Measurements from ENCODE around the gene DNAI4.

The DNAI4 gene

DNA sequence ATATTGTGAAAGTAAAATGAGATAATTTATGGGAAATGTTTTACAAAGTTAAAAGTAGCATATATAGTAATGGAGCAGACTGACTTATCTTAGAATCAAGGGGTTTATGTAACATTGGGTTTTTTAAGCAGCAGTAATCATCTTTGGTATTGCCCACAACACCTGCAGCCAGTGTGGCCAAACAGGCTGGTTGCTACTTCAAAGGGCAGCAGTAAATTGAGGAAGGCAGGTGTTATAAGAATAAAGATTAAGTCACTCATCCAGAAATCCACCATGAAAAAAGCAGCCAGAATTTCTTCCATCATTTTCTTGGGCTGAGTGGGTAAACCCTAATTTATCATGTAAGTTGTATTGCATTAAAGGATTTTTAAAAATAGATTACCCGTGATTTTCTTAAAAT, 155.7 kb downstream of the DNAI4 start (continued):
- TF ChIP-seq, protein P1, sequence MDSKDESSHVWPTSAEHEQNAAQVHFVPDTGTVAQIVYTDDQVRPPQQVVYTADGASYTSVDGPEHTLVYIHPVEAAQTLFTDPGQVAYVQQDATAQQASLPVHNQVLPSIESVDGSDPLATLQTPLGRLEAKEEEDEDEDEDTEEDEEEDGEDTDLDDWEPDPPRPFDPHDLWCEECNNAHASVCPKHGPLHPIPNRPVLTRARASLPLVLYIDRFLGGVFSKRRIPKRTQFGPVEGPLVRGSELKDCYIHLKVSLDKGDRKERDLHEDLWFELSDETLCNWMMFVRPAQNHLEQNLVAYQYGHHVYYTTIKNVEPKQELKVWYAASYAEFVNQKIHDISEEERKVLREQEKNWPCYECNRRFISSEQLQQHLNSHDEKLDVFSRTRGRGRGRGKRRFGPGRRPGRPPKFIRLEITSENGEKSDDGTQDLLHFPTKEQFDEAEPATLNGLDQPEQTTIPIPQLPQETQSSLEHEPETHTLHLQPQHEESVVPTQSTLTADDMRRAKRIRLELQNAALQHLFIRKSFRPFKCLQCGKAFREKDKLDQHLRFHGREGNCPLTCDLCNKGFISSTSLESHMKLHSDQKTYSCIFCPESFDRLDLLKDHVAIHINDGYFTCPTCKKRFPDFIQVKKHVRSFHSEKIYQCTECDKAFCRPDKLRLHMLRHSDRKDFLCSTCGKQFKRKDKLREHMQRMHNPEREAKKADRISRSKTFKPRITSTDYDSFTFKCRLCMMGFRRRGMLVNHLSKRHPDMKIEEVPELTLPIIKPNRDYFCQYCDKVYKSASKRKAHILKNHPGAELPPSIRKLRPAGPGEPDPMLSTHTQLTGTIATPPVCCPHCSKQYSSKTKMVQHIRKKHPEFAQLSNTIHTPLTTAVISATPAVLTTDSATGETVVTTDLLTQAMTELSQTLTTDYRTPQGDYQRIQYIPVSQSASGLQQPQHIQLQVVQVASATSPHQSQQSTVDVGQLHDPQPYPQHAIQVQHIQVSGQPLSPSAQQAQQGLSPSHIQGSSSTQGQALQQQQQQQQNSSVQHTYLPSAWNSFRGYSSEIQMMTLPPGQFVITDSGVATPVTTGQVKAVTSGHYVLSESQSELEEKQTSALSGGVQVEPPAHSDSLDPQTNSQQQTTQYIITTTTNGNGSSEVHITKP (tag by site-specific recombination; IDR thresholded peaks at IDR 0.05), result no peak
- TF ChIP-seq ZNF521 (tag by site-specific recombination; IDR thresholded peaks at IDR 0.05), result no peak
- TF ChIP-seq ZNF23 (tag by site-specific recombination; IDR thresholded peaks at IDR 0.05; ENCODE audit: borderline replicate concordance), result no peak
- TF ChIP-seq, protein P2, sequence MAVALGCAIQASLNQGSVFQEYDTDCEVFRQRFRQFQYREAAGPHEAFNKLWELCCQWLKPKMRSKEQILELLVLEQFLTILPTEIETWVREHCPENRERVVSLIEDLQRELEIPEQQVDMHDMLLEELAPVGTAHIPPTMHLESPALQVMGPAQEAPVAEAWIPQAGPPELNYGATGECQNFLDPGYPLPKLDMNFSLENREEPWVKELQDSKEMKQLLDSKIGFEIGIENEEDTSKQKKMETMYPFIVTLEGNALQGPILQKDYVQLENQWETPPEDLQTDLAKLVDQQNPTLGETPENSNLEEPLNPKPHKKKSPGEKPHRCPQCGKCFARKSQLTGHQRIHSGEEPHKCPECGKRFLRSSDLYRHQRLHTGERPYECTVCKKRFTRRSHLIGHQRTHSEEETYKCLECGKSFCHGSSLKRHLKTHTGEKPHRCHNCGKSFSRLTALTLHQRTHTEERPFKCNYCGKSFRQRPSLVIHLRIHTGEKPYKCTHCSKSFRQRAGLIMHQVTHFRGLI (tag by site-specific recombination; IDR thresholded peaks at IDR 0.05), result no peak

DNA sequence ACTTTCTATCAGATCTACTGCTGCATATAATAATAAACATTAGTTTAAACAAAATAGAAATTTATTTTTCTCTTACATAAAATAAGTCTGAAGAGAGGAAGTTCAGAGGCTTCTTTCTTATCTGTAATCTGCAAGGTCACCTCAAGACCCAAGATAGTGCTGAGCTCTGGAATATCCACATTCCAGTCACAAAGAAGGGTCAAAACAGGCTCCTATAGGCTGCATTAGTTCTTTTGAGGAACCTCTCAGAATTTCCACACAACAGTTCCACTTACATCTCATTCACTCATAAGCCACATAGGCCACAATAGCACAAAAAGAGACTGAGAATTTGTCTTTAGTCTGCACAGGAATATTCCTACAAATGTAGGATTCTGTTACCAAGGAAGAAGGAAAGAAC, 157.0 kb downstream of the DNAI4 start:
- Histone ChIP-seq H3K36me3 (ENCODE audit: control insufficient read depth in 2 of 2, insufficient read depth in 1 of 2, low read length in 2 of 2) (no peaks in the 10 kb centered on the region), H3K27ac (ENCODE audit: extremely low read depth, low read depth, low read length) (no peak overlapping the region), H3K9me3 (ENCODE audit: control insufficient read depth, insufficient read depth, low read depth, low read length) (no peaks in the 10 kb centered on the region), H3K4me1 (ENCODE audit: control insufficient read depth, insufficient read depth, low read length) (no peaks in the 10 kb centered on the region), H3K4me3 (ENCODE audit: low read depth, low read length) (no peak overlapping the region)
- ChIA-PET POLR2A (no interaction called here), CTCF (interaction anchor here (0.6 to 6.6 kb wide), 4 partner anchors 202 to 462 kb away, joined by 3 to 64 read pairs (median 28); no protein-coding TSS in a partner anchor)
- TF ChIP-seq KLF1 (tag by site-specific recombination; IDR thresholded peaks at IDR 0.05) (no peak), ZNF155 (tag by site-specific recombination; IDR thresholded peaks at IDR 0.05) (no peak), ZNF391 (tag by site-specific recombination; IDR thresholded peaks at IDR 0.05; ENCODE audit: borderline replicate concordance, low read depth) (no peak), ZNF121 (tag by site-specific recombination; IDR thresholded peaks at IDR 0.05) (no peak), SALL2 (tag by site-specific recombination; IDR thresholded peaks at IDR 0.05; ENCODE audit: borderline replicate concordance) (no peak), ZFP3 (tag by site-specific recombination; IDR thresholded peaks at IDR 0.05; ENCODE audit: low read depth) (no peak), ZNF366 (tag by site-specific recombination; conservative IDR thresholded peaks at IDR 0.05) (no peak), TCF7L2 (IDR thresholded peaks at IDR 0.05; ENCODE audit: borderline replicate concordance, low read depth, low read length) (no peak), ZNF221 (tag by site-specific recombination; IDR thresholded peaks at IDR 0.05; ENCODE audit: borderline replicate concordance) (no peak), ZNF768 (tag by site-specific recombination; IDR thresholded peaks at IDR 0.05) (no peak)
- TF ChIP-seq, protein P3, sequence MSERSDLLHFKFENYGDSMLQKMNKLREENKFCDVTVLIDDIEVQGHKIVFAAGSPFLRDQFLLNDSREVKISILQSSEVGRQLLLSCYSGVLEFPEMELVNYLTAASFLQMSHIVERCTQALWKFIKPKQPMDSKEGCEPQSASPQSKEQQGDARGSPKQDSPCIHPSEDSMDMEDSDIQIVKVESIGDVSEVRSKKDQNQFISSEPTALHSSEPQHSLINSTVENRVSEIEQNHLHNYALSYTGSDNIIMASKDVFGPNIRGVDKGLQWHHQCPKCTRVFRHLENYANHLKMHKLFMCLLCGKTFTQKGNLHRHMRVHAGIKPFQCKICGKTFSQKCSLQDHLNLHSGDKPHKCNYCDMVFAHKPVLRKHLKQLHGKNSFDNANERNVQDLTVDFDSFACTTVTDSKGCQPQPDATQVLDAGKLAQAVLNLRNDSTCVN (tag by site-specific recombination; optimal IDR thresholded peaks at IDR 0.05), result no peak
- TF ChIP-seq, protein P1 (tag by site-specific recombination; IDR thresholded peaks at IDR 0.05), result no peak
- TF ChIP-seq, protein P4, sequence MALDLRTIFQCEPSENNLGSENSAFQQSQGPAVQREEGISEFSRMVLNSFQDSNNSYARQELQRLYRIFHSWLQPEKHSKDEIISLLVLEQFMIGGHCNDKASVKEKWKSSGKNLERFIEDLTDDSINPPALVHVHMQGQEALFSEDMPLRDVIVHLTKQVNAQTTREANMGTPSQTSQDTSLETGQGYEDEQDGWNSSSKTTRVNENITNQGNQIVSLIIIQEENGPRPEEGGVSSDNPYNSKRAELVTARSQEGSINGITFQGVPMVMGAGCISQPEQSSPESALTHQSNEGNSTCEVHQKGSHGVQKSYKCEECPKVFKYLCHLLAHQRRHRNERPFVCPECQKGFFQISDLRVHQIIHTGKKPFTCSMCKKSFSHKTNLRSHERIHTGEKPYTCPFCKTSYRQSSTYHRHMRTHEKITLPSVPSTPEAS (tag by site-specific recombination; IDR thresholded peaks at IDR 0.05), result no peak
- TF ChIP-seq, protein P5, sequence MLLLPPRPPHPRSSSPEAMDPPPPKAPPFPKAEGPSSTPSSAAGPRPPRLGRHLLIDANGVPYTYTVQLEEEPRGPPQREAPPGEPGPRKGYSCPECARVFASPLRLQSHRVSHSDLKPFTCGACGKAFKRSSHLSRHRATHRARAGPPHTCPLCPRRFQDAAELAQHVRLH (tag by site-specific recombination; IDR thresholded peaks at IDR 0.05), result no peak

All from HEK293 (cell line).